Gastroesophageal sphincter (tissue), 4 donors: ENCODE results near the gene CALHM2. TPM values are rescaled to one million over a fixed set of nuclear protein-coding genes. Genes with fewer than 3 reads are reported as not detected.

Source experiments
- ATAC-seq: fragments of 150-250 bp; one replicate; pipeline ENCODE4 v1.9.1; 2016; ENCODE audit warnings: mild to moderate bottlenecking, moderate library complexity
- H3K27ac ChIP-seq, 4 donors: fragments of 200-600 bp; sonication (generic) in 3 of 4; 1 replicate in 3 of 4; 2 replicates in 1 of 4; pipeline ENCODE4 v1.5.1; 2016 to 2019
- H3K27me3 ChIP-seq: fragments of 200-600 bp; sonication (generic); one replicate; pipeline ENCODE4 v1.5.1; 2019
- H3K36me3 ChIP-seq, 2 donors: fragments of 200-600 bp; sonication (generic); one replicate each; pipeline ENCODE4 v1.5.1; 2019; ENCODE audit warnings: control low read depth in 1 of 2
- H3K4me1 ChIP-seq, 3 donors: fragments of 200-600 bp; sonication (generic); 1 replicate in 2 of 3; 2 replicates in 1 of 3; pipeline ENCODE4 v1.5.1; 2016 to 2019; ENCODE audit warnings: control low read depth in 2 of 3
- H3K4me3 ChIP-seq, 2 donors: fragments of 200-600 bp; sonication (generic); one replicate each; pipeline ENCODE4 v1.5.1; 2019; ENCODE audit warnings: mild to moderate bottlenecking in 1 of 2, moderate library complexity in 1 of 2
- H3K9me3 ChIP-seq, 3 donors: fragments of 200-600 bp; sonication (generic); one replicate each; pipeline ENCODE4 v1.5.1; 2017 to 2019; ENCODE audit warnings: control low read depth in 2 of 3
- EP300 ChIP-seq: sonication (generic); formaldehyde crosslinking; IDR thresholded peaks from one replicate; pipeline ENCODE4 v1.6.1; 2017; ENCODE audit warnings: antibody characterized with exemption, mild to moderate bottlenecking
- POLR2A ChIP-seq, 2 donors: fragments of 450-650 bp; IDR thresholded peaks; one replicate each; pipeline ENCODE4 v1.6.1; 2017; ENCODE audit warnings: antibody characterized with exemption in 2 of 2, mild to moderate bottlenecking in 2 of 2, moderate library complexity in 1 of 2
- POLR2AphosphoS5 ChIP-seq: sonication (generic); formaldehyde crosslinking; IDR thresholded peaks from one replicate; pipeline ENCODE4 v1.6.1; 2017; ENCODE audit warnings: antibody characterized with exemption
- WGBS, 2 donors: methylation state at CpG; one replicate each; pipeline ENCODE4 v1.1.5; 2018; ENCODE audit warnings: low coverage in 1 of 2; 5-methylcytosine and 5-hydroxymethylcytosine counted together
- total RNA-seq, 4 donors: library from RNA; depleted of rRNA; stranded (reverse); fragments of >200 nt; gene quantifications; one replicate each; pipeline ENCODE4 v1.1.0, GENCODE V29; 2016
- TF ChIP-seq, protein P1 (sequence below), 4 experiments: fragments of 200-600 bp in 2 of 4; fragments of 450-650 bp in 2 of 4; sonication (generic) in 1 of 4; IDR thresholded peaks; one replicate each; pipeline ENCODE4 v1.5.1; 2017 to 2019; ENCODE audit warnings: antibody characterized with exemption in 4 of 4, mild to moderate bottlenecking in 2 of 4, moderate library complexity in 2 of 4

CALHM2 gene
- total RNA-seq, 4 donors from 2014 or later: 30.8 to 69.3 (median 49.6) TPM

DNA sequence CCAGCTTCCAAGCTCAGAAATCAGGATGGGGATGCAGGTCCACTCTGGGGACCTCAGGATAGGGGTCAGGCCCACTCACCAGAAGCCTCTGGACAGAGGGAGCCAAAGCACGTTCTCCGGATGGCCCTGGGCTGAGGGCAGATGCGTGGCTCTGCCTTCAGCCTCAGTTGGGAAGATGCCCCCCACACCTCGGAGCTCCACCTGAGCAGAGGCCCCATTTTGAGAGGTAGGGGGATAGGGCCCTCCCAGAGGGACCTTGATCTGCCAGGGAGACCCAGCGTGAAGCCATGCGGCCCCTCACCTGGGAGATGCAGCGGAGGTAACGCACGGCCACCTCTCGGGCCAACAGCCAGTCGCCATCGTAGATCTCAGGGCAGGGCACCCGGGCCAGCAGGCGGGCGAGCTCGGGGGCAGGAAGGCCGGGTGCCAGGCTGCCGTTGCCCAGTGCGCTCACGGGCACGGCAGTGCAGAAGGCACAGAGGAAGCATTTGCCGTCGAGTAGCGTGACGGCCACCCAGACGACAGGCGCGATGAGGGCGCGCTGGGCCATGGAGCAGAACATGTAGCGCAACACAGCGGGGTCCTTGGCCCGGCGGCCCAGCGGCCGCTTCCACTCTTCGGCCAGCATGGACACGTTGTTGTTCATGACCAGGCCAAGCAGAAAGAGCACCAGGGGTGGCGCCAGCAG, 5.9 kb upstream of the CALHM2 start:
- Histone ChIP-seq H3K9me3 (no peaks in the 10 kb centered on the region), H3K27me3 (no peaks in the 10 kb centered on the region), H3K4me1 (peaks cover 0 to 2% (median under 1%) of the 10 kb centered on the region in 3 donors), H3K4me3 (no peak overlapping the region), H3K27ac (no peak overlapping the region), H3K36me3 (no peaks in the 10 kb centered on the region)
- TF ChIP-seq EP300 (no peak), POLR2A (IDR thresholded peaks at IDR 0.05) (no peak), POLR2AphosphoS5 (no peak)
- TF ChIP-seq, protein P1, sequence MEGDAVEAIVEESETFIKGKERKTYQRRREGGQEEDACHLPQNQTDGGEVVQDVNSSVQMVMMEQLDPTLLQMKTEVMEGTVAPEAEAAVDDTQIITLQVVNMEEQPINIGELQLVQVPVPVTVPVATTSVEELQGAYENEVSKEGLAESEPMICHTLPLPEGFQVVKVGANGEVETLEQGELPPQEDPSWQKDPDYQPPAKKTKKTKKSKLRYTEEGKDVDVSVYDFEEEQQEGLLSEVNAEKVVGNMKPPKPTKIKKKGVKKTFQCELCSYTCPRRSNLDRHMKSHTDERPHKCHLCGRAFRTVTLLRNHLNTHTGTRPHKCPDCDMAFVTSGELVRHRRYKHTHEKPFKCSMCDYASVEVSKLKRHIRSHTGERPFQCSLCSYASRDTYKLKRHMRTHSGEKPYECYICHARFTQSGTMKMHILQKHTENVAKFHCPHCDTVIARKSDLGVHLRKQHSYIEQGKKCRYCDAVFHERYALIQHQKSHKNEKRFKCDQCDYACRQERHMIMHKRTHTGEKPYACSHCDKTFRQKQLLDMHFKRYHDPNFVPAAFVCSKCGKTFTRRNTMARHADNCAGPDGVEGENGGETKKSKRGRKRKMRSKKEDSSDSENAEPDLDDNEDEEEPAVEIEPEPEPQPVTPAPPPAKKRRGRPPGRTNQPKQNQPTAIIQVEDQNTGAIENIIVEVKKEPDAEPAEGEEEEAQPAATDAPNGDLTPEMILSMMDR (IDR thresholded peaks at IDR 0.05): no peak
- no CpG with 5 or more reads among the region's 39 CpGs for WGBS, 2 donors
- no peak for ATAC-seq

DNA sequence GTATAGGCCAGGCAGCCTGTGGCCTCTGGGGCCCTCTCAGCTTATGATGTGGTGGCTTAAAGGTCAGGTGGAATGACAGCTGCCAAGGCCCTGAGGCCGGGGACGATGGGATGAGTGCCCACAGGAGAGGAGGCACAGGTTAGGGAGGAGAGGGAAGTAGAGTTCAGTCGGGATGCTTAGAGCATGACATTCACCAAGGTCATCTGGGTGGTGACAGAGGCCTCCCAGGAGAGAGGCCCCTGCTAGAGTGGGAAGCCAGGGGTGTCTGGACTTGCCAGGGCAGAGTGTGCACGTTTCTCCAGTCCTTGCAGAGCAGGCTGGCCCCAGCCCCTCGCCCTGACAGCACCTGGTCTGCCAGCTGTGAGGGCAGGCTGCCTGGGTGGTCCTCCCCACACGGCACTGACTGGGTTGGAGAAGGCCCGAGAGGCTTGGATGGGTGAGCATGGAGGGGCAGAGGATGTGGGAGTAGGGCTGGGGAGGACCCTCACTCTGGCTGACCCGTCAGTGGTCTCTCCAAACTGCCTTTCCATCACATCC, 5.1 kb upstream of the CALHM2 start:
- H3K9me3 ChIP-seq: no peaks in the 10 kb centered on the region
- no peak for ATAC-seq
- TF ChIP-seq, protein P1 (IDR thresholded peaks at IDR 0.05): no peak
- no peak overlapping the region for H3K4me3 ChIP-seq
- peaks cover 0 to 10% (median 8%) of the 10 kb centered on the region in 3 donors for H3K4me1 ChIP-seq
- H3K27ac ChIP-seq: no peak overlapping the region
- WGBS, 2 donors: 70 to 74% methylated on average over 3 of the region's 8 CpGs
- H3K27me3 ChIP-seq: no peaks in the 10 kb centered on the region
- no peaks in the 10 kb centered on the region for H3K36me3 ChIP-seq

DNA sequence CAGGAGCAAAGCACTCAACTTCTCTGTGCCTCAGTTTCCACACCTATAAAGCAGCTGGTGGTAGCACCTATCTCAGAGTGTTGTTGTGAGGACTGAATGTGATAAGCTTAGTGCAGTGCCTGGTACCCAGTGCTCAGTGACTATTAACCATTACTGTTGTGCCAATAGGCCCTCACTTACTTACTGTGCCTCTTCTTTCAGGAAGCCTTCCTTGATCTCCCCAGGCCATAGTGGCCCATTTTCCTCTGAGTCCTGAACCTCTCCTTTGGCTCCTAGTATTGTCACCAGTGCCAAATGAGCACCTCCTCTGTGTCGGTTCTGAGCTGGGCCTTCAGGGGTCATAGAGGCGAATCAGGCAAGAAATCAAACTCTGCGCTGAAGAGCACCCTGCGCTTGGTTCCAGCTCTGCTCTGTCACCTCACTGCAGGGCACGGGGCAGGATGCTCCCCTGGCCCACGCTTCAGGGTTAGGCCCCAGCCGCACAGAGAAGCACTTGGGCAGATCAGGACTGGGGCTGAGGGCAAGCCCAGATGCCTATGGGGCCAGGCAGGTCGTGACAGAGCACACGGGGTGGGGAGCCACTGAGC, 4.0 kb upstream of the CALHM2 start:
- TF ChIP-seq, protein P1 (IDR thresholded peaks at IDR 0.05): no peak
- TF ChIP-seq POLR2A (IDR thresholded peaks at IDR 0.05) (no peak), POLR2AphosphoS5 (no peak), EP300 (no peak)
- 86 to 100% methylated on average over 1 to 2 of the region's 9 CpGs for WGBS, 2 donors
- no peak for ATAC-seq
- Histone ChIP-seq H3K4me3 (no peak overlapping the region), H3K36me3 (no peaks in the 10 kb centered on the region), H3K27me3 (no peaks in the 10 kb centered on the region), H3K9me3 (no peaks in the 10 kb centered on the region), H3K27ac (no peak overlapping the region), H3K4me1 (peaks cover 0 to 19% (median 8%) of the 10 kb centered on the region in 3 donors)

DNA sequence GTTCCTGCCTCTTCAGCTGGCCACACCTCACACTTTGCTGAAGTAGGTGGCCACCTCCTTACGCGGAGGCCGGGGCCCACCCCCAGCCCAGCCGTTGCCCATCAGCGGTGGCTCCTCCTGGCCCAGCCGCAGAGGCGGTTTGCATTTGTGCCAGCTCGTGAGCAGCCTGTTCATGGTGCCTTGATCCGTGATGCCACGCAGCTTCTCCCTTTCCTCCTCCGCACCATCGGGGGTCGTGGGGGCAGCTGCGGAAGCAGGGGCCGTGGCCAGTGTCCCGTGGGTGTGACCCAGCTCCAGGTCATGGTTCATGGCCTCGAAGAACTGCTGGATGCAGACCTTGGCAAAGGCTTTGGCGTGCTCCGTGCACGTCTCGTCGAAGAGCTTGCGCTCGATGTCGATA, 3.1 kb upstream of the CALHM2 start:
- Histone ChIP-seq H3K4me1 (peaks cover 0 to 29% (median 12%) of the 10 kb centered on the region in 3 donors), H3K27me3 (no peaks in the 10 kb centered on the region), H3K27ac (no peak overlapping the region), H3K9me3 (no peaks in the 10 kb centered on the region), H3K4me3 (no peak overlapping the region), H3K36me3 (peaks cover 0 to 2% of the 10 kb centered on the region in 2 donors)
- ATAC-seq: no peak
- TF ChIP-seq EP300 (no peak), POLR2AphosphoS5 (no peak), POLR2A (IDR thresholded peaks at IDR 0.05) (no peak)
- TF ChIP-seq, protein P1 (IDR thresholded peaks at IDR 0.05): no peak
- WGBS, 2 donors: 100% methylated on average over 1 of the region's 25 CpGs; no CpG with 5 or more reads in 1 of the 2 donors

DNA sequence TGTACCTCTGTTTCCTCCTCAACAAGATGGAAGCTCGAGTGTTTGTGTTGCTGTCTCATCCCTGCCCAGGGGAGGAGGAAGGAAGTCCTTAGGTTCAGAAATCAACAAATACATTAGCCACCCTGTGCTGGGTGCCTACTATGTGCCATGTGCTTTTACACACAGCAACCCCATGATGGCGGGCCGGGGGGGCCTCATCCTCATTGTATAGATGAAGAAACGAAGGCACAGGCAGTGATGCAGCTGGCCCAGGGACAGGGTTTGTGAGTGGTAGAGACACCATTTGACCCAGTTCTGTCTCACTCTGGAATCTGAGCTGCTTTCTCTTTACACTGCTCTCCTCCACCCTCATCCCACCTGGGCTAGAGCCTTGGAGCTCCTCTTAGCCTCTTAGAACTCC, 1.9 kb upstream of the CALHM2 start:
- TF ChIP-seq, protein P1 (IDR thresholded peaks at IDR 0.05): no peak
- no peak for TF ChIP-seq POLR2A (IDR thresholded peaks at IDR 0.05)
- no peak for TF ChIP-seq POLR2AphosphoS5
- no peak for TF ChIP-seq EP300
- Histone ChIP-seq H3K27me3 (no peaks in the 10 kb centered on the region), H3K27ac (no peak overlapping the region), H3K4me3 (no peak overlapping the region), H3K36me3 (peaks cover 0 to 15% of the 10 kb centered on the region in 2 donors), H3K9me3 (no peaks in the 10 kb centered on the region), H3K4me1 (peaks cover 0 to 41% (median 24%) of the 10 kb centered on the region in 3 donors)
- WGBS, 2 donors: 88 to 92% methylated on average over 1 to 4 of the region's 4 CpGs
- ATAC-seq: no peak
